Measurements from ENCODE around the gene ERMARD.

- TF ChIP-seq, protein P1, sequence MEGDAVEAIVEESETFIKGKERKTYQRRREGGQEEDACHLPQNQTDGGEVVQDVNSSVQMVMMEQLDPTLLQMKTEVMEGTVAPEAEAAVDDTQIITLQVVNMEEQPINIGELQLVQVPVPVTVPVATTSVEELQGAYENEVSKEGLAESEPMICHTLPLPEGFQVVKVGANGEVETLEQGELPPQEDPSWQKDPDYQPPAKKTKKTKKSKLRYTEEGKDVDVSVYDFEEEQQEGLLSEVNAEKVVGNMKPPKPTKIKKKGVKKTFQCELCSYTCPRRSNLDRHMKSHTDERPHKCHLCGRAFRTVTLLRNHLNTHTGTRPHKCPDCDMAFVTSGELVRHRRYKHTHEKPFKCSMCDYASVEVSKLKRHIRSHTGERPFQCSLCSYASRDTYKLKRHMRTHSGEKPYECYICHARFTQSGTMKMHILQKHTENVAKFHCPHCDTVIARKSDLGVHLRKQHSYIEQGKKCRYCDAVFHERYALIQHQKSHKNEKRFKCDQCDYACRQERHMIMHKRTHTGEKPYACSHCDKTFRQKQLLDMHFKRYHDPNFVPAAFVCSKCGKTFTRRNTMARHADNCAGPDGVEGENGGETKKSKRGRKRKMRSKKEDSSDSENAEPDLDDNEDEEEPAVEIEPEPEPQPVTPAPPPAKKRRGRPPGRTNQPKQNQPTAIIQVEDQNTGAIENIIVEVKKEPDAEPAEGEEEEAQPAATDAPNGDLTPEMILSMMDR (IDR thresholded peaks at IDR 0.05; ENCODE audit: low read depth, low read length): no peak
- no peak for TF ChIP-seq EZH2phosphoT487 (IDR thresholded peaks at IDR 0.05; ENCODE audit: low read depth)
Measured at GRCh38 chr6:169789146-169789943, 37.9 kb downstream of the ERMARD start.

Data from OCI-LY3 (cell line).